HepG2 (cell line): ENCODE measurements around the gene MST1R. TPM values are rescaled to one million over a fixed set of nuclear protein-coding genes. Genes with fewer than 3 reads are reported as not detected.

Source experiments
- ASH2L ChIP-seq: fragments of 300-600, 200-600 bp; sonication (generic); IDR thresholded peaks from 2 replicates; pipeline ENCODE4 v1.7.0; 2017; ENCODE audit warnings: low read depth, mild to moderate bottlenecking, moderate library complexity, mixed read lengths, low read length; ENCODE audit not compliant: insufficient read length
- FOXO1 ChIP-seq: sonication (generic); formaldehyde crosslinking; IDR thresholded peaks from 2 replicates; pipeline ENCODE4 v1.4.0; 2020; ENCODE audit warnings: missing genetic modification reagents
- GATAD1 ChIP-seq: IDR thresholded peaks from 2 replicates; pipeline ENCODE4 v1.6.1; 2016; ENCODE audit warnings: missing genetic modification reagents, missing compliant biosample characterization
- HNF4A ChIP-seq: sonication (generic); formaldehyde crosslinking; IDR thresholded peaks from 2 replicates; pipeline ENCODE4 v1.4.0; 2020; ENCODE audit warnings: missing genetic modification reagents
- HOXA3 ChIP-seq: sonication (generic); formaldehyde crosslinking; IDR thresholded peaks from 2 replicates; pipeline ENCODE4 v1.5.0; 2020; ENCODE audit warnings: missing genetic modification reagents
- IKZF5 ChIP-seq: IDR thresholded peaks from 2 replicates; pipeline ENCODE4 v1.6.1; 2018; ENCODE audit warnings: missing genetic modification reagents, mild to moderate bottlenecking, missing compliant biosample characterization
- JDP2 ChIP-seq: sonication (generic); formaldehyde crosslinking; IDR thresholded peaks from 2 replicates; pipeline ENCODE4 v1.8.1; 2022; ENCODE audit warnings: missing genetic modification reagents, borderline replicate concordance
- KAT8 ChIP-seq: IDR thresholded peaks from 2 replicates; pipeline ENCODE4 v1.6.1; 2016; ENCODE audit warnings: missing genetic modification reagents, missing compliant biosample characterization
- MLXIP ChIP-seq: sonication (generic); formaldehyde crosslinking; IDR thresholded peaks from 2 replicates; pipeline ENCODE4 v1.9.0; 2021; ENCODE audit warnings: missing genetic modification reagents, borderline replicate concordance
- PHF21A ChIP-seq: sonication (generic); formaldehyde crosslinking; IDR thresholded peaks from 2 replicates; pipeline ENCODE4 v1.5.0; 2020; ENCODE audit warnings: mild to moderate bottlenecking, missing genetic modification reagents
- SMAD3 ChIP-seq: sonication (generic); formaldehyde crosslinking; IDR thresholded peaks from 2 replicates; pipeline ENCODE4 v1.4.0; 2020; ENCODE audit warnings: missing genetic modification reagents
- SOX5 ChIP-seq: IDR thresholded peaks from 2 replicates; pipeline ENCODE4 v1.6.1; 2016; ENCODE audit warnings: borderline replicate concordance
- YEATS4 ChIP-seq: sonication (generic); formaldehyde crosslinking; IDR thresholded peaks from 2 replicates; pipeline ENCODE4 v1.4.0; 2020; ENCODE audit warnings: missing genetic modification reagents, borderline replicate concordance
- ZFP90 ChIP-seq: sonication (generic); formaldehyde crosslinking; IDR thresholded peaks from 2 replicates; pipeline ENCODE4 v1.8.0; 2022; ENCODE audit warnings: missing genetic modification reagents, mild to moderate bottlenecking, inconsistent platforms, borderline replicate concordance
- ZNF350 ChIP-seq: sonication (generic); formaldehyde crosslinking; IDR thresholded peaks from 2 replicates; pipeline ENCODE4 v1.4.0; 2020; ENCODE audit warnings: mild to moderate bottlenecking, low read depth, missing genetic modification reagents, borderline replicate concordance
- ZNF558 ChIP-seq: sonication (generic); formaldehyde crosslinking; IDR thresholded peaks from 2 replicates; pipeline ENCODE4 v1.9.0; 2022; ENCODE audit warnings: mild to moderate bottlenecking, missing genetic modification reagents, borderline replicate concordance
- ZNF614 ChIP-seq: IDR thresholded peaks from 2 replicates; pipeline ENCODE4 v1.6.1; 2018; ENCODE audit warnings: missing biosample characterization, missing genetic modification reagents, inconsistent platforms, borderline replicate concordance
- polyA plus RNA-seq, 8 experiments: library from polyadenylated mRNA; depleted of rRNA in 3 of 8; stranded (reverse) in 7 of 8; unstranded in 1 of 8; fragments of >200 nt; fragmentation: Illumina TruSeq in 4 of 8; extraction: Trizol in 4 of 8; gene quantifications; 2 replicates each; pipeline versions ENCODE4 v1.2.1 to v1.2.3, GENCODE V29; 2011 to 2016; ENCODE audit warnings: low read depth in 4 of 8, missing spikeins in 1 of 8, mixed read lengths in 1 of 8; ENCODE audit not compliant: insufficient read depth in 1 of 8
- total RNA-seq, 5 experiments: library from RNA; depleted of rRNA; stranded (reverse); fragments of >200 nt; fragmentation: Illumina TruSeq; extraction: Trizol; gene quantifications; 2 replicates each; pipeline ENCODE4 v1.2.3, GENCODE V29; 2016; ENCODE audit warnings: low read depth in 1 of 5
- TF ChIP-seq, protein P1 (sequence below): sonication (generic); formaldehyde crosslinking; IDR thresholded peaks from 2 replicates; pipeline ENCODE4 v1.4.0; 2020; ENCODE audit warnings: missing genetic modification reagents
- TF ChIP-seq, protein P2 (sequence below): sonication (generic); formaldehyde crosslinking; conservative IDR thresholded peaks from 2 replicates; pipeline ENCODE4 v1.4.0; 2020; ENCODE audit warnings: mild to moderate bottlenecking, missing genetic modification reagents, moderate library complexity

The MST1R gene
- total and polyA plus RNA-seq, 2 of the 13 experiments (the other 11 are each of a cell fraction or from before 2014, with no cell fraction given) = 0.11 to 0.77 TPM

- TF ChIP-seq, protein P1, sequence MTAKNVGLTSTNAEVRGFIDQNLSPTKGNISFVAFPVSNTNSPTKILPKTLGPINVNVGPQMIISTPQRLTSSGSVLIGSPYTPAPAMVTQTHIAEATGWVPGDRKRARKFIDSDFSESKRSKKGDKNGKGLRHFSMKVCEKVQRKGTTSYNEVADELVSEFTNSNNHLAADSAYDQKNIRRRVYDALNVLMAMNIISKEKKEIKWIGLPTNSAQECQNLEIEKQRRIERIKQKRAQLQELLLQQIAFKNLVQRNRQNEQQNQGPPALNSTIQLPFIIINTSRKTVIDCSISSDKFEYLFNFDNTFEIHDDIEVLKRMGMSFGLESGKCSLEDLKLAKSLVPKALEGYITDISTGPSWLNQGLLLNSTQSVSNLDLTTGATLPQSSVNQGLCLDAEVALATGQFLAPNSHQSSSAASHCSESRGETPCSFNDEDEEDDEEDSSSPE (CRISPR knock-in tag) = peak; percentile 60
- no peak for TF ChIP-seq ZFP90 (CRISPR knock-in tag)
- 0 out of 2 replicates have a peak, but pooled peaks have one; percentile 55 for TF ChIP-seq IKZF5
- peak; percentile 71; the same call in 1 of the 2 replicates for TF ChIP-seq HOXA3 (CRISPR knock-in tag)
- TF ChIP-seq, protein P2, sequence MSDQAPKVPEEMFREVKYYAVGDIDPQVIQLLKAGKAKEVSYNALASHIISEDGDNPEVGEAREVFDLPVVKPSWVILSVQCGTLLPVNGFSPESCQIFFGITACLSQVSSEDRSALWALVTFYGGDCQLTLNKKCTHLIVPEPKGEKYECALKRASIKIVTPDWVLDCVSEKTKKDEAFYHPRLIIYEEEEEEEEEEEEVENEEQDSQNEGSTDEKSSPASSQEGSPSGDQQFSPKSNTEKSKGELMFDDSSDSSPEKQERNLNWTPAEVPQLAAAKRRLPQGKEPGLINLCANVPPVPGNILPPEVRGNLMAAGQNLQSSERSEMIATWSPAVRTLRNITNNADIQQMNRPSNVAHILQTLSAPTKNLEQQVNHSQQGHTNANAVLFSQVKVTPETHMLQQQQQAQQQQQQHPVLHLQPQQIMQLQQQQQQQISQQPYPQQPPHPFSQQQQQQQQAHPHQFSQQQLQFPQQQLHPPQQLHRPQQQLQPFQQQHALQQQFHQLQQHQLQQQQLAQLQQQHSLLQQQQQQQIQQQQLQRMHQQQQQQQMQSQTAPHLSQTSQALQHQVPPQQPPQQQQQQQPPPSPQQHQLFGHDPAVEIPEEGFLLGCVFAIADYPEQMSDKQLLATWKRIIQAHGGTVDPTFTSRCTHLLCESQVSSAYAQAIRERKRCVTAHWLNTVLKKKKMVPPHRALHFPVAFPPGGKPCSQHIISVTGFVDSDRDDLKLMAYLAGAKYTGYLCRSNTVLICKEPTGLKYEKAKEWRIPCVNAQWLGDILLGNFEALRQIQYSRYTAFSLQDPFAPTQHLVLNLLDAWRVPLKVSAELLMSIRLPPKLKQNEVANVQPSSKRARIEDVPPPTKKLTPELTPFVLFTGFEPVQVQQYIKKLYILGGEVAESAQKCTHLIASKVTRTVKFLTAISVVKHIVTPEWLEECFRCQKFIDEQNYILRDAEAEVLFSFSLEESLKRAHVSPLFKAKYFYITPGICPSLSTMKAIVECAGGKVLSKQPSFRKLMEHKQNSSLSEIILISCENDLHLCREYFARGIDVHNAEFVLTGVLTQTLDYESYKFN (CRISPR knock-in tag) = peak; percentile 74
- peak; percentile 43; the same call in 1 of the 2 replicates for TF ChIP-seq FOXO1 (CRISPR knock-in tag)
- TF ChIP-seq JDP2 = no peak
- TF ChIP-seq ASH2L = peak; percentile 20
- no peak for TF ChIP-seq SMAD3 (CRISPR knock-in tag)
- TF ChIP-seq MLXIP (CRISPR knock-in tag) = 0 out of 2 replicates have a peak, but pooled peaks have one; percentile 63
- peak; percentile 89 for TF ChIP-seq SOX5 (CRISPR knock-in tag)
- peak; percentile 63; the same call in 1 of the 2 replicates for TF ChIP-seq GATAD1 (CRISPR knock-in tag)
- peak; percentile 65 for TF ChIP-seq HNF4A (CRISPR knock-in tag)
- TF ChIP-seq ZNF350 (CRISPR knock-in tag) = 0 out of 2 replicates have a peak, but pooled peaks have one; percentile 23
- TF ChIP-seq PHF21A (CRISPR knock-in tag) = peak; percentile 70; the same call in 1 of the 2 replicates
- peak; percentile 44; the same call in 1 of the 2 replicates for TF ChIP-seq YEATS4 (CRISPR knock-in tag)
- TF ChIP-seq ZNF614 = peak; percentile 63; the same call in 1 of the 2 replicates
- TF ChIP-seq ZNF558 (CRISPR knock-in tag) = 0 out of 2 replicates have a peak, but pooled peaks have one; percentile 28
- TF ChIP-seq KAT8 = peak; percentile 66; the same call in 1 of the 2 replicates
These were observed 59.0 kb downstream of the MST1R start (continued) for GRCh38 chr3:49844464-49845183.
